Neutrophil (primary cell): Measurements from ENCODE around the gene CXCL1.

ENCODE experiments used
- H3K27ac ChIP-seq: fragments of 200-600 bp; sonication (generic); 2 replicates; pipeline ENCODE4 v1.5.1; 2016; ENCODE audit warnings: mild to moderate bottlenecking, moderate library complexity
- H3K27me3 ChIP-seq: fragments of 200-600 bp; sonication (generic); 2 replicates; pipeline ENCODE4 v1.6.0; 2016; ENCODE audit warnings: mild to moderate bottlenecking
- H3K36me3 ChIP-seq: fragments of 200-600 bp; sonication (generic); 2 replicates; pipeline ENCODE4 v1.5.1; 2017
- H3K4me1 ChIP-seq, 2 experiments: fragments of 200-600 bp in 1 of 2; sonication (generic) in 1 of 2; 1 replicate in 1 of 2; 2 replicates in 1 of 2; pipeline versions ENCODE4 v1.5.1 to v1.6.1; 2013 to 2016; ENCODE audit warnings: low read depth in 1 of 2, low read length in 1 of 2, mild to moderate bottlenecking in 1 of 2, moderate library complexity in 1 of 2; ENCODE audit not compliant: control insufficient read depth in 1 of 2, insufficient read depth in 1 of 2
- H3K4me3 ChIP-seq, 2 experiments: fragments of 200-600 bp in 1 of 2; sonication (generic) in 1 of 2; 1 replicate in 1 of 2; 2 replicates in 1 of 2; pipeline ENCODE4 v1.5.1; 2013 to 2016; ENCODE audit warnings: low read depth in 1 of 2, low read length in 1 of 2, mild to moderate bottlenecking in 1 of 2, moderate library complexity in 1 of 2
- H3K9me3 ChIP-seq: fragments of 200-600 bp; sonication (generic); 2 replicates; pipeline ENCODE4 v1.5.1; 2016
- CTCF ChIP-seq: fragments of 200-600 bp; sonication (generic); IDR thresholded peaks from 2 replicates; pipeline ENCODE4 v1.5.1; 2016; ENCODE audit warnings: antibody characterized with exemption

Gene CXCL1

GRCh38 chr4:73870768-73871167, 1.6 kb downstream of the CXCL1 start:
- Histone ChIP-seq H3K36me3 (no peaks in the 10 kb centered on the region), H3K9me3 (no peaks in the 10 kb centered on the region), H3K27me3 (no peaks in the 10 kb centered on the region), H3K4me3 (peak overlapping the region; percentile 82 to 92), H3K4me1 (peaks cover 71 to 88% of the 10 kb centered on the region in 2 experiments), H3K27ac (peak overlapping the region; percentile 98)
- no peak for TF ChIP-seq CTCF

GRCh38 chr4:73871511-73872310, 2.5 kb downstream of the CXCL1 start:
- Histone ChIP-seq H3K9me3 (no peaks in the 10 kb centered on the region), H3K36me3 (no peaks in the 10 kb centered on the region), H3K27ac (peak overlapping the region; percentile 98), H3K27me3 (no peaks in the 10 kb centered on the region), H3K4me3 (peak overlapping the region; percentile 82 to 92), H3K4me1 (peaks cover 73 to 89% of the 10 kb centered on the region in 2 experiments)
- TF ChIP-seq CTCF: no peak

- Histone ChIP-seq H3K27me3 (no peaks in the 10 kb centered on the region), H3K4me1 (peaks cover 73 to 82% of the 10 kb centered on the region in 2 experiments), H3K27ac (peak overlapping the region; percentile 98), H3K4me3 (peak overlapping the region; percentile 82 to 92), H3K9me3 (no peaks in the 10 kb centered on the region), H3K36me3 (no peaks in the 10 kb centered on the region)
- TF ChIP-seq CTCF: no peak
Observed at GRCh38 chr4:73872316-73873108, 3.3 kb downstream of the CXCL1 start.

GRCh38 chr4:73874386-73874785, 5.2 kb downstream of the CXCL1 start:
- Histone ChIP-seq H3K27me3 (no peaks in the 10 kb centered on the region), H3K9me3 (no peaks in the 10 kb centered on the region), H3K4me3 (peak overlapping the region; percentile 34 to 82), H3K27ac (peak overlapping the region; percentile 98), H3K36me3 (no peaks in the 10 kb centered on the region), H3K4me1 (peaks cover 62 to 70% of the 10 kb centered on the region in 2 experiments)
- TF ChIP-seq CTCF: no peak

- H3K4me1 ChIP-seq: peaks cover 61 to 62% of the 10 kb centered on the region in 2 experiments
- TF ChIP-seq CTCF: no peak
- H3K9me3 ChIP-seq: no peaks in the 10 kb centered on the region
- H3K27me3 ChIP-seq: no peaks in the 10 kb centered on the region
- H3K27ac ChIP-seq: peak overlapping the region; percentile 98
- no peaks in the 10 kb centered on the region for H3K36me3 ChIP-seq
- no peak overlapping the region for H3K4me3 ChIP-seq
Observed at GRCh38 chr4:73875401-73875800, 6.2 kb downstream of the CXCL1 start.
